NCI-H446 treated with DMSO at 0.1 percent for 48 hours (cell line): Measurements from ENCODE around the gene PIGT.
"Not testable (repeated sequence)": the region's sequence is repeated elsewhere in the genome, so short reads cannot be mapped to it uniquely, and the experiment has no call there.

ENCODE experiments used
- DNase-seq: peaks from one replicate; lab custom pipeline; 2025; lab: John Stamatoyannopoulos, UW

PIGT gene

GRCh38 chr20:45462711-45463509, 47.0 kb downstream of the PIGT start:
- no peak for DNase-seq

GRCh38 chr20:45463709-45464108, 47.8 kb downstream of the PIGT start:
- no peak for DNase-seq

GRCh38 chr20:45465491-45466266, 49.7 kb downstream of the PIGT start:
- no peak for DNase-seq

DNA sequence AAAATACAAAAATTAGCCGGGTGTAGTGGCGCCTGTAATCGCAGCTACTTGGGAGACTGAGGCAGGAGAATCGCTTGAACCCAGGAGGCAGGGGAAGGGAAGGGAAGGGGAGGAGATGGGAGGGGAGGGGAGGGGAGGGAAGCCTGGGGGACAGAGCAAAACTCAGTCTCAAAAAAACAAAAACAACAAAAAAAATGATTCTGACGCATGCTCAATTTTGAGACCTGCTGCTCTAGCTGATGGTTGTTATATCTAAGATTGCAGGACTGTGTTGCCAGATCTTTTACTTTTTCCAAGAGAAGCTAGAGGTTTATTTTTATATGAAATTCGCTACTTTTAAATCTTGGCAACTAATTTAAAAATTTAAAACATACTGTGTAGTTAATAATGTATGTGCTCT, 51.2 kb downstream of the PIGT start:
- DNase-seq: no peak

- DNase-seq: no peak
Measured at GRCh38 chr20:45467861-45468260, 51.9 kb downstream of the PIGT start.

DNA sequence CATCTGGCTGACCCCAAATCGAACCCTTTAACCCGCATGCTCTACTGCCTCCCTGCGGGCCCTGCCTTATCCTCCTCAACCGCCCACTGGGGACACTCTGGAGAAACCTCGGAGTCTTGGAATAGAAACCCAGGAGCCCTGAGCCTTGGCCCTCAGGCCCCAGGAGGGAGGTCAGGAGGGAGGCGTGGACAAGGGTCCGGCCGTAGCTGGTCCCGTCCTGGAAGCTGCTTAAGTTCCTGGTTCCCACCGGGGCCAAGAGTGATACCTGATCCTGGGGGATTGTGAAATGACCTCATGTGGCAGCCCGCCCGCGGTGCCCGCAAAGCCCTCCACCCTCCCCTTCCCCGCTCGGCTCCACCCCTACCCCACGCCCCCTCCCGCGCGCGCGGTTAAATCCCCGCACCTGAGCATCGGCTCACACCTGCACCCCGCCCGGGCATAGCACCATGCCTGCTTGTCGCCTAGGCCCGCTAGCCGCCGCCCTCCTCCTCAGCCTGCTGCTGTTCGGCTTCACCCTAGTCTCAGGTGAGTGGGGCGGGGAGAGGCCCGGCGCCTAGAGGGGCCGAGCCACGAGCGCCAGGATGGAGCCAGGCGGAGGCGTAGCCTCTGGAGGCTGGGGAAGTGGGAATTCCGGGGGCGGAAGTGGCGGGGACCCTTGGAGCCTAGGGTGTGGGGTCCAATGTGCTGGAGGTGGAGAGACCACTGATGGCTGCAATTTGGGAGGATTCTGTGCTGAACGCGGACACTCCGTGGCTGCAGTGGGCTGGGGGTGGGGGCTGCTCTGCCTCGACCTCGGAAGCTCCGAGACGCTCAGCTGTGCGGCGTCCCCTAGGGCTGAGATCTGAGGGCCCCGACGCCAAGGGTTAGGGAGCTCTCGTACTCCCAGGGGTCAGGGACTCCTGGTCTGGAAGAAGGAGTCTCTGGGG, 53.7 kb downstream of the PIGT start, which contains the start of gene WFDC2:
WFDC2 (plus strand) TSS at position 418 of the 926 bp plus-strand sequence; CDS start at position 447, 29 bp downstream.
- no peak for DNase-seq

DNA sequence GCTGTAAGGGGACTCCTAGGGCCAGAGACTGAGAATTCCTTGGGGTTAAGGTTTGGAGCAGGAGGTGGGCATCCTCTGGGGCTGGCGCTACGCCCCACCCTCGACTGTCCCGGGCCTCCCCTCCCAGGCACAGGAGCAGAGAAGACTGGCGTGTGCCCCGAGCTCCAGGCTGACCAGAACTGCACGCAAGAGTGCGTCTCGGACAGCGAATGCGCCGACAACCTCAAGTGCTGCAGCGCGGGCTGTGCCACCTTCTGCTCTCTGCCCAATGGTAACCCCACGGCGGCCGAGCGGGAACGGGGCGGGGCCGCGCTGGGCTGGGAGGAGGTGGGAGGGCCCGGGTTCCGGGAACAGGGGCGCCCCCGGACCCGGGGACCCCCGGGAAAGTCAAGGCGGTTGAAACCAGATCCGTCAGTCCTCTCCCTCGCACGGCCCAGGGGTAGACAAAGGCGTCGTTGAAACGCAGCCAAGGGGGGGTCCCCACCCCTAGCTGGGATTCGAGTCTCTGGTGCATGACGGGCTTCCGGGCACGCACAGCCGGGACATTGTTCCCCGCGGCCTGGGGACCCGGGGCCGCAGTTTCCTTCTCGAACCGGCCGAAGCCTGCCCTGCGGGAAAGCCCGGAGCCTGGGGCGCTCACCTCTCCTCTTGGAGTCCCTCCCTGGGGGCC, 54.5 kb downstream of the PIGT start:
- DNase-seq: no peak

DNA sequence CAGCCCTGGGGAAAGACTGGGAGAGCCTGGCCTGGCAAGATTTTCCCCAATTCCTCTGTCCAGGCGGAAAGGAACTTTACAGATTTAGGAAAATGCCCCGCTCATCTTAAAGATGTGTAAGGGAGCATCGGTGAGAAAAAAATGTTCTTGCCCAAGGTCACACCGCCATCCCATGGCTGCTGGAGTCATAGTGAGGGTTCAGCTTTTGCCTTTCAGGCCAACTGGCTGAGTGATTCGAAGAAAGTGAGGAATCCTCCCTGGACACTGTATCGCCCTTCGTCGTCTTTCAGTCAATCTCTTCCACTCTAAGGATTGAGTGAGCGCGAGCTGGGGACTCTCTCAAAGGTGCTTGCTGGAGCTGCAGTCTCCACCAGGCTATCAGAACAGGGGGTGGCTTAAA, 55.0 kb downstream of the PIGT start:
- no peak for DNase-seq

DNA sequence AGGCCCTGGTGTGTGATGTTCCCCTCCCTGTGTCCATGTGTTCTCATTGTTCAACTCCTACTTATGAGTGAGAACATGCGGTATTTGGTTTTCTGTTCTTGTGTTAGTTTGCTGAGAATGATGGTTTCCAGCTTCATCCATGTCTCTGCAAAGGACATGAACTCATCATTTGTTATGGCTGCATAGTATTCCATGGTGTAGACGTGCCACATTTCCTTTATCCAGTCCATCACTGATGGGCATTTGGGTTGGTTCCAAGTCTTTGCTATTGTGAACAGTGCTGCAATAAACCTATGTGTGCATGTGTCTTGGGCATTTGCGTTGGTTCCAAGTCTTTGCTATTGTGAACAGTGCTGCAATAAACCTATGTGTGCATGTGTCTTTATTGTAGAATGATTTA, 56.3 kb downstream of the PIGT start:
- DNase-seq: not testable (repeated sequence)
